Liver (tissue), 9 donors: Measurements from ENCODE around the gene DHRS1. TPM values are rescaled to one million over a fixed set of nuclear protein-coding genes. Genes with fewer than 3 reads are reported as not detected.

Experiments
- DNase-seq: peaks from one replicate; pipeline ENCODE4 v3.0.0-alpha.2; 2017; ENCODE audit warnings: low spot score
- H3K27ac ChIP-seq, 2 donors: one replicate each; pipeline ENCODE4 v1.7.0; 2013; ENCODE audit warnings: inconsistent platforms in 2 of 2, low read length in 2 of 2, control low read depth in 1 of 2, low read depth in 1 of 2, mild to moderate bottlenecking in 1 of 2
- H3K27me3 ChIP-seq, 4 donors: one replicate each; pipeline versions ENCODE4 v1.6.1 to v1.7.0; 2013; ENCODE audit warnings: low read length in 3 of 4, inconsistent platforms in 1 of 4, mild to moderate bottlenecking in 1 of 4, moderate library complexity in 1 of 4; ENCODE audit not compliant: control insufficient read depth in 4 of 4, insufficient read depth in 4 of 4
- H3K36me3 ChIP-seq, 4 donors: one replicate each; pipeline versions ENCODE4 v1.6.1 to v1.7.0; 2013; ENCODE audit warnings: low read length in 3 of 4, mild to moderate bottlenecking in 3 of 4, low read depth in 1 of 4, moderate library complexity in 1 of 4; ENCODE audit not compliant: control insufficient read depth in 4 of 4, insufficient read depth in 3 of 4
- H3K4me1 ChIP-seq, 4 donors: one replicate each; pipeline versions ENCODE4 v1.6.1 to v1.7.0; 2013; ENCODE audit warnings: low read length in 3 of 4, mild to moderate bottlenecking in 3 of 4, moderate library complexity in 1 of 4; ENCODE audit not compliant: control insufficient read depth in 4 of 4, insufficient read depth in 4 of 4
- H3K4me3 ChIP-seq, 3 donors: one replicate each; pipeline versions ENCODE4 v1.6.1 to v1.7.0; 2013; ENCODE audit warnings: low read length in 3 of 3, control low read depth in 1 of 3, low read depth in 1 of 3, mild to moderate bottlenecking in 1 of 3
- H3K9ac ChIP-seq, 2 donors: one replicate each; pipeline ENCODE4 v1.7.0; 2013; ENCODE audit warnings: low read length in 2 of 2, mild to moderate bottlenecking in 2 of 2, moderate library complexity in 2 of 2, control low read depth in 1 of 2, low read depth in 1 of 2
- H3K9me3 ChIP-seq, 4 donors: one replicate each; pipeline versions ENCODE4 v1.6.1 to v1.7.0; 2013; ENCODE audit warnings: low read length in 3 of 4; ENCODE audit not compliant: control insufficient read depth in 4 of 4
- ATF3 ChIP-seq: IDR thresholded peaks from 2 replicates; pipeline ENCODE4 v1.6.1; 2016; ENCODE audit warnings: antibody characterized with exemption
- EGR1 ChIP-seq, 2 donors: IDR thresholded peaks; 2 replicates each; pipeline ENCODE4 v1.6.1; 2016 to 2018; ENCODE audit warnings: antibody characterized with exemption in 2 of 2, low read depth in 2 of 2
- FOXA1 ChIP-seq: IDR thresholded peaks from 2 replicates; pipeline ENCODE4 v1.6.1; 2016; ENCODE audit warnings: antibody characterized with exemption
- FOXA2 ChIP-seq: IDR thresholded peaks from 2 replicates; pipeline ENCODE4 v1.6.1; 2016; ENCODE audit warnings: antibody characterized with exemption
- GABPA ChIP-seq, 2 donors: IDR thresholded peaks in 1 of 2; conservative IDR thresholded peaks in 1 of 2; 2 replicates each; pipeline ENCODE4 v1.6.1; 2016; ENCODE audit warnings: antibody characterized with exemption in 2 of 2, mild to moderate bottlenecking in 1 of 2, moderate library complexity in 1 of 2
- HNF4A ChIP-seq, 2 donors: conservative IDR thresholded peaks; 2 replicates each; pipeline ENCODE4 v1.6.1; 2016; ENCODE audit warnings: antibody characterized with exemption in 2 of 2, mild to moderate bottlenecking in 2 of 2
- HNF4G ChIP-seq: IDR thresholded peaks from 2 replicates; pipeline ENCODE4 v1.6.1; 2016; ENCODE audit warnings: antibody characterized with exemption
- JUND ChIP-seq, 2 donors: IDR thresholded peaks; 2 replicates each; pipeline ENCODE4 v1.6.1; 2016; ENCODE audit warnings: antibody characterized with exemption in 2 of 2
- MAX ChIP-seq: IDR thresholded peaks from 2 replicates; pipeline ENCODE4 v1.6.1; 2016; ENCODE audit warnings: antibody characterized with exemption
- NR2F2 ChIP-seq: IDR thresholded peaks from 2 replicates; pipeline ENCODE4 v1.6.1; 2016; ENCODE audit warnings: antibody characterized with exemption
- RAD21 ChIP-seq, 2 donors: IDR thresholded peaks; 2 replicates each; pipeline ENCODE4 v1.6.1; 2016; ENCODE audit warnings: antibody characterized with exemption in 2 of 2, mild to moderate bottlenecking in 2 of 2
- RXRA ChIP-seq, 2 donors: IDR thresholded peaks; 2 replicates each; pipeline ENCODE4 v1.6.1; 2017 to 2018; ENCODE audit warnings: antibody characterized with exemption in 2 of 2, mild to moderate bottlenecking in 1 of 2
- SP1 ChIP-seq: IDR thresholded peaks from 2 replicates; pipeline ENCODE4 v1.6.1; 2018; ENCODE audit warnings: antibody characterized with exemption, mild to moderate bottlenecking
- TAF1 ChIP-seq: conservative IDR thresholded peaks from 2 replicates; pipeline ENCODE4 v1.6.1; 2016; ENCODE audit warnings: antibody characterized with exemption, mild to moderate bottlenecking
- YY1 ChIP-seq: IDR thresholded peaks from 2 replicates; pipeline ENCODE4 v1.6.1; 2016; ENCODE audit warnings: antibody characterized with exemption, mild to moderate bottlenecking
- WGBS: extraction: QIAGEN DNeasy Blood & Tissue Kit; methylation state at CpG from one replicate; pipeline ENCODE4 v1.1.7; 2013; 5-methylcytosine and 5-hydroxymethylcytosine counted together
- polyA plus RNA-seq, 2 donors: library from polyadenylated mRNA; stranded (reverse) in 1 of 2; unstranded in 1 of 2; fragments of 200-250 nt in 1 of 2; fragments of >200 nt in 1 of 2; fragmentation: Nextera tagmentation in 1 of 2; extraction: Ambion mirVana in 1 of 2; gene quantifications; one replicate each; pipeline versions ENCODE4 v1.2.1 to v1.2.3, GENCODE V29; 2013 to 2015
- total RNA-seq, 2 donors: library from RNA; depleted of rRNA; stranded (reverse); fragments of >200 nt; gene quantifications; one replicate each; pipeline ENCODE4 v1.2.3, GENCODE V29; 2014
- TF ChIP-seq, protein P1 (sequence below): IDR thresholded peaks from 2 replicates; pipeline ENCODE4 v1.6.1; 2016; ENCODE audit warnings: antibody characterized with exemption
- TF ChIP-seq, protein P2 (sequence below): fragments of 150-350 bp; IDR thresholded peaks from 2 replicates; pipeline ENCODE4 v1.5.1; 2017; ENCODE audit warnings: improper control_type of control experiment, low read depth, low read length; ENCODE audit not compliant: missing input control
- TF ChIP-seq, protein P3 (sequence below): IDR thresholded peaks from 2 replicates; pipeline ENCODE4 v1.6.1; 2016; ENCODE audit warnings: antibody characterized with exemption, mild to moderate bottlenecking
- donor health status: healthy.
- donor health status: healthy.
- donor health status: healthy.
- donor health status: healthy.
- donor health status: healthy.

The DHRS1 gene
- total and polyA plus RNA-seq, 4 donors, result 30.3 to 84.9 (median 50.2) TPM

DNA sequence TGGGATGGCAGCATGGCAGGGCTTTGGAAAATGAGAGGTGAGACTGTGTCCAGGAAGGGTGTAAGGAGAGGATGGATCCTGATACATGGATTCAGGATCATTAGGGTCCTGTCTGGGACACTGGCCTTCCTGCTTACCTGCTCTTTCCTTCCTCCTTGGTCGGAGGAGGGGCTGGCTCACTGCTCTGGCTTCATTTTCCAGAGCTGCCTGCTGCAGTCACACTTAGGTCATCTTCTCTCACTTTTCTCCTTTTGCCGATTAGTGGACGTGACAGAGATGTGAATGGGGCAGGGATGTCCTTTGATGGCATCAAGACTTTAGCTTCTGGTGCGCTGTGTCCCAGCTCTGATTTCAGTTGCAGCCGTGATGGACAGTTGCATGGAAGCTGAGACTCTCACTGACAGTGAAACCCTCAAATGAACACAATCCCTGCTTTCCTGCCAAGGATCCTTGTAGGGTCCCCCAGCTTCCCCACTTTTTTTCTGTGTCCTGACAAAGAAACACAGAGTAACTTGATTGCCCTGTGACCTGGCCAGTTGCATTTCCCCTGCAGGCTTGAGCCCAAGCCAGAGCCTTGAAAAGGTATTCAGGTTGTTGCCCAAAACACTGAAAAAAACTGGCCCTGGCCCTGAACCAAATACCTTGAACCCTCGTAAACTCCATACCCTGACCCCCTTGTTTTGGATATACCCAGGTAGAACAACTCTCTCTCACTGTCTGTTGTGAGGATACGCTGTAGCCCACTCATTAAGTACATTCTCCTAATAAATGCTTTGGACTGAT is 9.0 kb upstream of the DHRS1 start:
- H3K27ac ChIP-seq, result peak overlapping the region; percentile 92 to 97
- H3K4me1 ChIP-seq, result peaks cover 31 to 79% (median 67%) of the 10 kb centered on the region in 4 donors
- WGBS, result 57% methylated on average over 7 of the region's 7 CpGs

GRCh38 chr14:24307575-24308341 is 8.2 kb upstream of the DHRS1 start, which contains the start of gene CIDEB:
Gene CIDEB (minus strand): TSS chr14:24307977. CDS start chr14:24307858, 119 bp downstream.
- H3K27me3 ChIP-seq, result no peaks in the 10 kb centered on the region
- peak within 1 kb of the TSS; percentile 92 to 97 for H3K27ac ChIP-seq
- peaks cover 4 to 32% (median 21%) of the 10 kb centered on the region in 4 donors for H3K36me3 ChIP-seq
- peaks cover 32 to 84% (median 73%) of the 10 kb centered on the region in 4 donors for H3K4me1 ChIP-seq
- peak within 1 kb of the TSS; percentile 80 to 98 for H3K9ac ChIP-seq
- H3K4me3 ChIP-seq, result peak within 1 kb of the TSS; percentile 55 to 78 (median 70)
- H3K9me3 ChIP-seq, result no peaks in the 10 kb centered on the region
- peak; percentile 75 for DNase-seq
- WGBS, result 25% methylated on average over 6 of the region's 6 CpGs
- TF ChIP-seq EGR1 (IDR thresholded peaks at IDR 0.05; ENCODE audit: low read depth in 2 of 2) (peak in 1 of 2 donors; percentile 30), ATF3 (peak; percentile 96), MAX (no peak), NR2F2 (no peak), HNF4G (peak; percentile 99), FOXA2 (peak; percentile 19), GABPA (IDR thresholded peaks at IDR 0.05 in 1 of 2, conservative IDR thresholded peaks at IDR 0.05 in 1 of 2) (peak in 1 of 2 donors; percentile 34), RAD21 (IDR thresholded peaks at IDR 0.05) (peak; percentile 69 to 74), FOXA1 (peak; percentile 10), YY1 (peak; percentile 56), TAF1 (peak; percentile 96), HNF4A (conservative IDR thresholded peaks at IDR 0.05) (peak; percentile 100), SP1 (peak; percentile 98), RXRA (IDR thresholded peaks at IDR 0.05) (peak; percentile 70 to 76), JUND (IDR thresholded peaks at IDR 0.05) (peak; percentile 96 to 98)
- TF ChIP-seq, protein P1, sequence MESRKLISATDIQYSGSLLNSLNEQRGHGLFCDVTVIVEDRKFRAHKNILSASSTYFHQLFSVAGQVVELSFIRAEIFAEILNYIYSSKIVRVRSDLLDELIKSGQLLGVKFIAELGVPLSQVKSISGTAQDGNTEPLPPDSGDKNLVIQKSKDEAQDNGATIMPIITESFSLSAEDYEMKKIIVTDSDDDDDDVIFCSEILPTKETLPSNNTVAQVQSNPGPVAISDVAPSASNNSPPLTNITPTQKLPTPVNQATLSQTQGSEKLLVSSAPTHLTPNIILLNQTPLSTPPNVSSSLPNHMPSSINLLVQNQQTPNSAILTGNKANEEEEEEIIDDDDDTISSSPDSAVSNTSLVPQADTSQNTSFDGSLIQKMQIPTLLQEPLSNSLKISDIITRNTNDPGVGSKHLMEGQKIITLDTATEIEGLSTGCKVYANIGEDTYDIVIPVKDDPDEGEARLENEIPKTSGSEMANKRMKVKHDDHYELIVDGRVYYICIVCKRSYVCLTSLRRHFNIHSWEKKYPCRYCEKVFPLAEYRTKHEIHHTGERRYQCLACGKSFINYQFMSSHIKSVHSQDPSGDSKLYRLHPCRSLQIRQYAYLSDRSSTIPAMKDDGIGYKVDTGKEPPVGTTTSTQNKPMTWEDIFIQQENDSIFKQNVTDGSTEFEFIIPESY, result peak; percentile 50
- TF ChIP-seq, protein P2, sequence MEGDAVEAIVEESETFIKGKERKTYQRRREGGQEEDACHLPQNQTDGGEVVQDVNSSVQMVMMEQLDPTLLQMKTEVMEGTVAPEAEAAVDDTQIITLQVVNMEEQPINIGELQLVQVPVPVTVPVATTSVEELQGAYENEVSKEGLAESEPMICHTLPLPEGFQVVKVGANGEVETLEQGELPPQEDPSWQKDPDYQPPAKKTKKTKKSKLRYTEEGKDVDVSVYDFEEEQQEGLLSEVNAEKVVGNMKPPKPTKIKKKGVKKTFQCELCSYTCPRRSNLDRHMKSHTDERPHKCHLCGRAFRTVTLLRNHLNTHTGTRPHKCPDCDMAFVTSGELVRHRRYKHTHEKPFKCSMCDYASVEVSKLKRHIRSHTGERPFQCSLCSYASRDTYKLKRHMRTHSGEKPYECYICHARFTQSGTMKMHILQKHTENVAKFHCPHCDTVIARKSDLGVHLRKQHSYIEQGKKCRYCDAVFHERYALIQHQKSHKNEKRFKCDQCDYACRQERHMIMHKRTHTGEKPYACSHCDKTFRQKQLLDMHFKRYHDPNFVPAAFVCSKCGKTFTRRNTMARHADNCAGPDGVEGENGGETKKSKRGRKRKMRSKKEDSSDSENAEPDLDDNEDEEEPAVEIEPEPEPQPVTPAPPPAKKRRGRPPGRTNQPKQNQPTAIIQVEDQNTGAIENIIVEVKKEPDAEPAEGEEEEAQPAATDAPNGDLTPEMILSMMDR, result peak; percentile 77
- TF ChIP-seq, protein P3, sequence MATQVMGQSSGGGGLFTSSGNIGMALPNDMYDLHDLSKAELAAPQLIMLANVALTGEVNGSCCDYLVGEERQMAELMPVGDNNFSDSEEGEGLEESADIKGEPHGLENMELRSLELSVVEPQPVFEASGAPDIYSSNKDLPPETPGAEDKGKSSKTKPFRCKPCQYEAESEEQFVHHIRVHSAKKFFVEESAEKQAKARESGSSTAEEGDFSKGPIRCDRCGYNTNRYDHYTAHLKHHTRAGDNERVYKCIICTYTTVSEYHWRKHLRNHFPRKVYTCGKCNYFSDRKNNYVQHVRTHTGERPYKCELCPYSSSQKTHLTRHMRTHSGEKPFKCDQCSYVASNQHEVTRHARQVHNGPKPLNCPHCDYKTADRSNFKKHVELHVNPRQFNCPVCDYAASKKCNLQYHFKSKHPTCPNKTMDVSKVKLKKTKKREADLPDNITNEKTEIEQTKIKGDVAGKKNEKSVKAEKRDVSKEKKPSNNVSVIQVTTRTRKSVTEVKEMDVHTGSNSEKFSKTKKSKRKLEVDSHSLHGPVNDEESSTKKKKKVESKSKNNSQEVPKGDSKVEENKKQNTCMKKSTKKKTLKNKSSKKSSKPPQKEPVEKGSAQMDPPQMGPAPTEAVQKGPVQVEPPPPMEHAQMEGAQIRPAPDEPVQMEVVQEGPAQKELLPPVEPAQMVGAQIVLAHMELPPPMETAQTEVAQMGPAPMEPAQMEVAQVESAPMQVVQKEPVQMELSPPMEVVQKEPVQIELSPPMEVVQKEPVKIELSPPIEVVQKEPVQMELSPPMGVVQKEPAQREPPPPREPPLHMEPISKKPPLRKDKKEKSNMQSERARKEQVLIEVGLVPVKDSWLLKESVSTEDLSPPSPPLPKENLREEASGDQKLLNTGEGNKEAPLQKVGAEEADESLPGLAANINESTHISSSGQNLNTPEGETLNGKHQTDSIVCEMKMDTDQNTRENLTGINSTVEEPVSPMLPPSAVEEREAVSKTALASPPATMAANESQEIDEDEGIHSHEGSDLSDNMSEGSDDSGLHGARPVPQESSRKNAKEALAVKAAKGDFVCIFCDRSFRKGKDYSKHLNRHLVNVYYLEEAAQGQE, result peak; percentile 90

More for the DNA sequence above, 9.0 kb upstream of the DHRS1 start:
- peak; percentile 12 to 14 for TF ChIP-seq RXRA (IDR thresholded peaks at IDR 0.05)
- no peak for TF ChIP-seq EGR1 (IDR thresholded peaks at IDR 0.05; ENCODE audit: low read depth in 2 of 2)
- H3K4me3 ChIP-seq, result no peak overlapping the region
- no peaks in the 10 kb centered on the region for H3K27me3 ChIP-seq
- peaks cover 4 to 30% (median 21%) of the 10 kb centered on the region in 4 donors for H3K36me3 ChIP-seq
- H3K9me3 ChIP-seq, result no peaks in the 10 kb centered on the region
- peak overlapping the region; percentile 9 to 43 for H3K9ac ChIP-seq
- DNase-seq, result no peak
